Lower leg skin (tissue), 3 donors: ENCODE results near the gene TMEM225.

Experiments used
- CTCF ChIP-seq, 3 donors: fragments of 450-650 bp; IDR thresholded peaks; one replicate each; pipeline ENCODE4 v1.5.1; 2016; ENCODE audit warnings: antibody characterized with exemption in 3 of 3, mild to moderate bottlenecking in 3 of 3, moderate library complexity in 2 of 3
- POLR2A ChIP-seq, 2 donors: fragments of 450-650 bp; IDR thresholded peaks; one replicate each; pipeline ENCODE4 v1.6.1; 2016 to 2017; ENCODE audit warnings: antibody characterized with exemption in 2 of 2, mild to moderate bottlenecking in 1 of 2, moderate library complexity in 1 of 2

GRCh38 chr11:123859731-123860130 lies 25.7 kb downstream of the TMEM225 start:
- TF ChIP-seq CTCF (IDR thresholded peaks at IDR 0.05) (no peak), POLR2A (IDR thresholded peaks at IDR 0.05) (no peak)
